HCT116 (cell line): ENCODE measurements around the gene MRPL11. TPM values are rescaled to one million over a fixed set of nuclear protein-coding genes. Genes with fewer than 3 reads are reported as not detected.

Experiments used
- ATAC-seq: fragments of 200-7000 bp; cut with Tn5 transposase; 2 replicates; pipeline ENCODE4 v1.9.1; 2020; ENCODE audit warnings: mild to moderate bottlenecking, moderate library complexity
- BruUV-seq: library from RNA; stranded (reverse); fragments of 400-500 nt; replicated peaks from 2 replicates; lab custom pipeline; 2021; lab: Mats Ljungman, UMichigan
- CTCF ChIA-PET: fragments of 300-600 bp; sonication (Branson Sonifier 250); formaldehyde crosslinking; loops from one replicate; lab custom pipeline; 2021; ENCODE audit warnings: antibody characterized with exemption; lab: Charles Lee
- POLR2A ChIA-PET: fragments of 300-600, 350-600 bp; sonication (Branson Sonifier 250); formaldehyde crosslinking; loops from one replicate; lab custom pipeline; 2021; ENCODE audit warnings: antibody characterized with exemption; lab: Charles Lee
- RAD21 ChIA-PET, 2 experiments: fragments of 300-600 bp; sonication (Branson Sonifier 250); formaldehyde crosslinking; loops; one replicate each; lab custom pipeline; 2023; ENCODE audit warnings: low total read pairs in 2 of 2; ENCODE audit not compliant: uncharacterized antibody in 2 of 2, unreplicated experiment in 2 of 2, low non-redundant PET in 1 of 2; lab: Charles Lee
- DNase-seq: peaks from one replicate; pipeline ENCODE4 v3.0.0-alpha.2; 2010; ENCODE audit warnings: low read depth, low spot score
- H2AFZ ChIP-seq: fragments of 200-600 bp; shearing (Covaris generic), sonication (generic); 2 replicates; pipeline ENCODE4 v1.6.1; 2017; ENCODE audit warnings: low read depth, mixed run types, mixed read lengths, antibody characterized with exemption, low read length; ENCODE audit not compliant: poor library complexity, severe bottlenecking
- H3K27ac ChIP-seq: 2 replicates; pipeline ENCODE4 v1.5.1; 2012; ENCODE audit warnings: low read depth, low read length
- H3K27me3 ChIP-seq: fragments of 200-600 bp; sonication (generic); 2 replicates; pipeline ENCODE4 v1.6.1; 2016; ENCODE audit warnings: mixed run types, low read length, mixed read lengths; ENCODE audit not compliant: insufficient read depth
- H3K36me3 ChIP-seq, 2 experiments: fragments of 200-500 bp in 1 of 2; fragments of 200-600 bp in 1 of 2; sonication (Bioruptor generic) in 1 of 2; sonication (generic) in 1 of 2; 2 replicates each; pipeline versions ENCODE4 v1.5.1 to v1.6.1; 2014 to 2016; ENCODE audit warnings: low read length in 2 of 2, inconsistent platforms in 1 of 2, mixed read lengths in 1 of 2, mixed run types in 1 of 2; ENCODE audit not compliant: insufficient read depth in 2 of 2, control insufficient read depth in 1 of 2
- H3K4me1 ChIP-seq, 2 experiments: fragments of 200-600 bp in 1 of 2; sonication (generic) in 1 of 2; 2 replicates each; pipeline versions ENCODE4 v1.5.1 to v1.6.1; 2012 to 2017; ENCODE audit warnings: low read length in 2 of 2, inconsistent platforms in 1 of 2, mild to moderate bottlenecking in 1 of 2, mixed read lengths in 1 of 2, mixed run types in 1 of 2, moderate library complexity in 1 of 2; ENCODE audit not compliant: insufficient read depth in 2 of 2, control insufficient read depth in 1 of 2
- H3K4me2 ChIP-seq: fragments of 200-600 bp; sonication (generic); 2 replicates; pipeline ENCODE4 v1.6.1; 2017; ENCODE audit warnings: mixed run types, low read length, mixed read lengths
- H3K4me3 ChIP-seq, 2 experiments: fragments of 200-600 bp in 1 of 2; sonication (generic) in 1 of 2; replicated peaks in 1 of 2; 2 replicates each; pipeline ENCODE4 v1.5.1; 2011 to 2016; ENCODE audit warnings: low read length in 2 of 2, control low read depth in 1 of 2, low read depth in 1 of 2, mild to moderate bottlenecking in 1 of 2, mixed read lengths in 1 of 2, mixed run types in 1 of 2
- H3K79me2 ChIP-seq: fragments of 200-600 bp; sonication (generic); 2 replicates; pipeline ENCODE4 v1.6.1; 2017; ENCODE audit warnings: mild to moderate bottlenecking, mixed run types, low read length, moderate library complexity, mixed read lengths; ENCODE audit not compliant: insufficient read depth
- H3K9ac ChIP-seq: fragments of 200-600 bp; sonication (generic); 2 replicates; pipeline ENCODE4 v1.6.1; 2016; ENCODE audit warnings: low read length, mixed read lengths
- H3K9me2 ChIP-seq: fragments of 200-600 bp; sonication (generic), shearing (Covaris generic); 2 replicates; pipeline ENCODE4 v1.6.1; 2017; ENCODE audit warnings: mixed run types, mild to moderate bottlenecking, moderate library complexity; ENCODE audit not compliant: insufficient read depth
- H3K9me3 ChIP-seq, 2 experiments: fragments of 200-500 bp in 1 of 2; fragments of 200-600 bp in 1 of 2; sonication (Bioruptor generic) in 1 of 2; sonication (generic) in 1 of 2; 2 replicates each; pipeline ENCODE4 v1.6.1; 2014 to 2017; ENCODE audit warnings: low read length in 2 of 2, mixed read lengths in 2 of 2, inconsistent platforms in 1 of 2, low read depth in 1 of 2, mild to moderate bottlenecking in 1 of 2, mixed run types in 1 of 2, moderate library complexity in 1 of 2; ENCODE audit not compliant: control insufficient read depth in 1 of 2, insufficient read depth in 1 of 2
- H4K20me1 ChIP-seq: fragments of 200-600 bp; sonication (generic), shearing (Covaris generic); 2 replicates; pipeline ENCODE4 v1.6.1; 2017; ENCODE audit warnings: mixed run types, mild to moderate bottlenecking, moderate library complexity; ENCODE audit not compliant: insufficient read depth
- ATF3 ChIP-seq: IDR thresholded peaks from 2 replicates; pipeline ENCODE4 v1.6.1; 2012
- CEBPB ChIP-seq: IDR thresholded peaks from 2 replicates; pipeline ENCODE4 v1.6.1; 2012; ENCODE audit warnings: low read depth
- ELF1 ChIP-seq: IDR thresholded peaks from 2 replicates; pipeline ENCODE4 v1.6.1; 2012; ENCODE audit warnings: low read depth, borderline replicate concordance
- EZH2 ChIP-seq: fragments of 200-600 bp; sonication (generic); IDR thresholded peaks from 2 replicates; pipeline ENCODE4 v1.6.1; 2017; ENCODE audit warnings: antibody characterized with exemption, mixed run types
- FOSL1 ChIP-seq: IDR thresholded peaks from 2 replicates; pipeline ENCODE4 v1.6.1; 2012; ENCODE audit warnings: low read depth
- POLR2A ChIP-seq: IDR thresholded peaks from 2 replicates; pipeline ENCODE4 v1.7.0; 2011; ENCODE audit warnings: borderline replicate concordance; ENCODE audit not compliant: insufficient read depth, insufficient read length; ENCODE audit errors: extremely low read depth
- POLR2AphosphoS5 ChIP-seq: IDR thresholded peaks from 2 replicates; pipeline ENCODE4 v1.6.1; 2011; ENCODE audit warnings: mild to moderate bottlenecking, low read depth, low read length, moderate library complexity
- RAD21 ChIP-seq: IDR thresholded peaks from 2 replicates; pipeline ENCODE4 v1.6.1; 2012; ENCODE audit warnings: low read depth, mild to moderate bottlenecking
- REST ChIP-seq: IDR thresholded peaks from 2 replicates; pipeline ENCODE4 v1.6.1; 2012; ENCODE audit warnings: low read depth
- SIN3A ChIP-seq: IDR thresholded peaks from 2 replicates; pipeline ENCODE4 v1.6.1; 2012; ENCODE audit warnings: low read depth
- SP1 ChIP-seq: IDR thresholded peaks from 2 replicates; pipeline ENCODE4 v1.6.1; 2012; ENCODE audit warnings: low read depth
- SRF ChIP-seq: IDR thresholded peaks from 2 replicates; pipeline ENCODE4 v1.6.1; 2012; ENCODE audit warnings: low read depth
- TCF7L2 ChIP-seq: IDR thresholded peaks from 2 replicates; pipeline ENCODE4 v1.7.0; 2011; ENCODE audit warnings: borderline replicate concordance, inconsistent platforms; ENCODE audit not compliant: insufficient read depth, insufficient read length; ENCODE audit errors: extremely low read depth
- YY1 ChIP-seq: IDR thresholded peaks from 2 replicates; pipeline ENCODE4 v1.6.1; 2011; ENCODE audit warnings: low read length, low read depth, moderate library complexity, mild to moderate bottlenecking; ENCODE audit not compliant: insufficient replicate concordance; ENCODE audit errors: extremely low read depth
- ZBTB33 ChIP-seq: IDR thresholded peaks from 2 replicates; pipeline ENCODE4 v1.6.1; 2011; ENCODE audit warnings: mild to moderate bottlenecking, low read length, moderate library complexity; ENCODE audit not compliant: insufficient replicate concordance; ENCODE audit errors: extremely low read depth
- ZFX ChIP-seq: fragments of 450-650 bp; IDR thresholded peaks from 2 replicates; pipeline ENCODE4 v1.6.1; 2017
- ZNF274 ChIP-seq: fragments of 200-500 bp; sonication (Bioruptor generic); IDR thresholded peaks from 2 replicates; pipeline ENCODE4 v1.6.1; 2014; ENCODE audit warnings: mild to moderate bottlenecking, low read depth, low read length, inconsistent platforms
- intact Hi-C: fragments of 100-400 bp; cut with micrococcal nuclease; formaldehyde crosslinking; loops from 2 replicates; pipeline ENCODE4 v1.10.0; 2022
- total RNA-seq: library from RNA; stranded (reverse); gene quantifications from one replicate; pipeline ENCODE4 v1.2.1, GENCODE V29; 2021; ENCODE audit not compliant: unreplicated experiment

MRPL11 gene
- total RNA-seq, 1 experiment from 2014 or later = 126 TPM

- ChIA-PET POLR2A (no interaction called here), RAD21 (no interaction called here)
- no TSS peak for BruUV-seq
Measured at GRCh38 chr11:66462911-66463310, 24.3 kb upstream of the MRPL11 start.

More at GRCh38 chr11:66462911-66463310, 24.3 kb upstream of the MRPL11 start:
- CTCF ChIA-PET = interaction anchor here (1.2 kb wide), 1 partner anchor 24 kb away, joined by 3 read pairs; the partner anchor contains the start of gene MRPL11
- Histone ChIP-seq H3K4me2 (no peak overlapping the region), H3K27me3 (no peaks in the 10 kb centered on the region), H3K36me3 (no peaks in the 10 kb centered on the region), H3K9me2 (no peaks in the 10 kb centered on the region), H3K9me3 (peaks cover 6 to 7% of the 10 kb centered on the region in 2 experiments; a peak in 1 of 4 replicates), H4K20me1 (no peaks in the 10 kb centered on the region), H3K79me2 (peaks cover 8% of the 10 kb centered on the region; the same call in 1 of the 2 replicates), H3K4me3 (no peak overlapping the region), H3K4me1 (peaks cover 8 to 17% of the 10 kb centered on the region in 2 experiments), H3K27ac (no peak overlapping the region), H3K9ac (no peak overlapping the region), H2AFZ (no peak overlapping the region)
- intact Hi-C loops = no loop called here
- TF ChIP-seq POLR2A (no peak), ELF1 (no peak), ATF3 (no peak), SP1 (no peak), RAD21 (no peak), FOSL1 (no peak), POLR2AphosphoS5 (no peak), EZH2 (no peak), TCF7L2 (no peak), ZBTB33 (no peak), YY1 (no peak), CEBPB (no peak), ZFX (no peak), SIN3A (no peak), REST (no peak), ZNF274 (no peak), SRF (no peak)
- DNase-seq (no peak), ATAC-seq (no peak)
